GM21723 (cell line): ENCODE measurements around the gene ACVR2A.

Experiments
- ATAC-seq: cut with Tn5 transposase; IDR thresholded peaks from one replicate; pipeline ENCODE4 v1.9.1; 2021; ENCODE audit warnings: mild to moderate bottlenecking, moderate library complexity; ENCODE audit not compliant: unreplicated experiment

The ACVR2A gene

DNA sequence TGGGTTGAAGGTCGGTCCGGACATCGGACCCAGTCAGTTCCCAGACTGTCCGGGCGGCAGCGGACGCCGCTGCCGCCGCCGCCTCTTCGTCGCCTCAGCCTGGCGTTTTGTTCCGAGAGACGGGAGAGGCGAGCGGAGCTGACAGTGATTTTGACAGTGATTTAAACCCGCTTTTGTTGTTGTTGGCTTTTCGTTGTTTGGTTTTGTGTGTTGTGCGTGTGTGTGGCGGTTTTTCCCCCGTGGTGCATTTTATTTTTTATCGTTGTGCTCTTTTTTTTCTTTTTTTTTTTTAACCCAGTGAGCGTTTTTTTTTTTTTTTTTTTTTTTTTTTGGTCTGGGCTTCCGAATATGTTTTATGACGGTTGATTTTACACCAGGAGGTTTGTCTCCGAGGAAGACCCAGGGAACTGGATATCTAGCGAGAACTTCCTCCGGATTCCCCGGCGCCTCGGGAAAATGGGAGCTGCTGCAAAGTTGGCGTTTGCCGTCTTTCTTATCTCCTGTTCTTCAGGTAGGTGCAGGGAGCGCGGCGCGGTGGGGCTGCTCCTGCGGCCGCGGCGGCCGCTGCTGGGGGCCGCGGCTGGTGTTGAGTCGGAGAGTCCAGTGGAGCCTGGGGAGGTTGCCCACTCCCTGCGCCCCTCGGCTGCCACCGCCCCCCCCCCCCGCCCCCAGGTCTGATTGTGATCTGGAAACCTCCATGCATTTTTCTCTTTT is at the start of gene ACVR2A:
Gene ACVR2A (plus strand): TSS at position 333 of the 714 bp plus-strand sequence. CDS start 124 bp downstream, at position 457.
- peak; percentile 43 for ATAC-seq

DNA sequence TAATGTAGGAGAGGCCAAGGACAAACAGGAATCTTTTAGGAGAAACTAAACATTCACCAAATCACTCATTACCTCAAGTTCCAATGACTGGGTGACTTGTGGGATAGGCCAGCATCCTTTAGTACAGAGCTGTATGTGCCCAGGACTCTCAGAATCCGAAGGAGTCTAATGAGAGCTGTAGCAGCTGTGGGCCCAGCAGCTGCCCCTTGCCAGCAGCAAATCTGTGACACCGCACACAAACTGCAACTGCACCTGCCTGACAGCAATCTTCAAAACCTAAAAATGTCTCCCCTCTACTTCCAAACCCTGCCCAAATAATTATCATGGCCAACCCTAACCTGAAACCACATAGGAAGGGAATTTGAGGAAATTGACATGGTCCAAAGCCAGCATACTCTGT is 44.5 kb upstream of the ACVR2A start:
- ATAC-seq = no peak

DNA sequence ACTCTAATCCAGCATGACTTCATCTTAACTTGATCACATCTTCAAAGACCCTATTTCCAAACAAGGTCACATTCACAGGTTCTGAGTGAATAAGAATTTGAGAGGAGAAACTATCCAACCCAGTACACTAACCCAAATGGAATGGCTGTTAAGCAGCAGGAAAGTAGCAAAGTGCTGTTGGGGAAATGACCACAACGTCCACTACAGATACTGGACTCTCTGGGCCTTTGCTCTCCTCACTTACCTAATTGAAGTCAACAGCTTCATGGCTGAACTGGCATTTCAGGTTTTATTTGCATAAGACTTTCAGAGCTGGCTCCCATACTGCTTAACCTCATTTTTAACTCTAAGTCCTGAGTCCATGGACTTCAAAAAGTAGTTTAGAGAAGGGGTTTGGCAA is 38.0 kb upstream of the ACVR2A start:
- no peak for ATAC-seq

DNA sequence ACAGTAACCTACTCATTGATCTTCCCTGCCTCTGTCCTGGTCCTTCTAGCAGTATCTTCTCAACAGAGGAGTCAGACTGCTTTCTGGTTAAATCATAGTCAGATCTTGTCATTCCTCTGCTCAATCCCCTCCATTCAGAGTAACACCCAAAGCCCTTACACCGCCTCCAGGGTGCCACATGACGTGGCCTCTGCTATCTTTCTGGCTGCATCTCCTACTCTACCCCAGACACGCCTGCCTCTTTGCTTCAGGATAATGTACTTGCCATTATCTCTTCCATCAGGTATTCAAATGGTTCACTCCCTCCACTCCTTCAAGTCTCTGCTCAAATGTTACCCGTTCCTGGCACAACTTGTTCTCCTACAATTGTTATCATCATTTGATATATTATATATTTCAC is 36.3 kb upstream of the ACVR2A start:
- ATAC-seq = no peak

DNA sequence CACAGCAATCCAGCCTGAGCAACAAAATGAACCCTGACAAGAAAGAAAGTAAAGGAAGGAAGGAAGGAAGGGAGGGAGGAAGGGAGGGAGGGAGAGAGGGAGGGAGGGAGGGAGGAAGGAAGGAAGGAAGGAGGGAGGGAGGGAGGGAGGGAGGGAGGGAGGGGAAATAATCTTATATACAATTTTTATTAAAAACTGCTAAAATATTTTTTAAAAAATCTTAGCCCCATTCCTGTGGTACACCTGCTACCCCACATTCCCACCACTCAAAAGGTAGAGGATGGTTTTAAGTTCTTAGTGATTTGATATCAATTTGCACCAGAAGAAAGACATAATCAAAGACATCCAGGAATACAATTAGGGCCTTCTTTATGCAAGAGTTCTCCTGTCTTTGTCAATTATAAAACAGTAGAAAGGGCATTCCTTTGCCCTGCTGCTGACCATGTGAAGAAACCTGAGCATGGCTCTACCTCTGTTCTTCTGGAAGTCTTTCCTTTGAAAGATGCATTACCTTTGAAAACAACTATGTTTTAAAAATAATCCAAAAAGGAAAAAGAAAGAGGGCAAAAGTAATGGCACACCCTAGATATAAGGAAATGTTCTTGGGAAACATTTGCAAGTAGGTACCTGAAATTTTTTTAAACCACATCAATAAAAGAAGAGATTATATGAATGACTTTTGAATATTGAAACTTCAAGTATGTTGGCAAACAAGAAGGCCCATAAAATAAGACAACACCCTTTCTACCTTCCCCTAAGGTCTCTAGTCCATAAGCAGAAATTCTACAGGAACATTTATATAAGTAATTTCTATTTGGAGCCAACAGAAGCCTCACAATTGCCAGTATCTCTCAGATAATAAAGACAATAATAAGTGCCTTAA is 33.7 kb upstream of the ACVR2A start:
- no peak for ATAC-seq

DNA sequence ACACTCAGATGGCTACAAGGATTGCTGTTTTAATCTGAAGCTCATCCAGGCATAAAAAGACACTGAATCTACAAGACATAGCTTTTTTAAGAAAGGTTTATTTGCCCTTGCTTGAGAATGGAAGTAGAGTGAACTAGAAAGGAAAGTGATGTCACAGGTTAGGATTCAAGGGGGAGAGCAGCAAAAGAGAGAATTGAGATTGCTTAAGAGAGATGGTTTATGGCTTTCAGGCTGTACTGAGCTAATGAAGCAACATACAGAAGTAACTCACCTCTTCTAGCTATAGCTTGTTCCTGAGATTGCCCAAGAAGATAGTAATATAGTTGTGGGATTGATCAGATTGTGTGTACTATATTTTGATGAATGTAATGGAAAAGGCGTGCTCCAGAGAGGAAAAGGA is 26.1 kb upstream of the ACVR2A start:
- ATAC-seq = no peak

DNA sequence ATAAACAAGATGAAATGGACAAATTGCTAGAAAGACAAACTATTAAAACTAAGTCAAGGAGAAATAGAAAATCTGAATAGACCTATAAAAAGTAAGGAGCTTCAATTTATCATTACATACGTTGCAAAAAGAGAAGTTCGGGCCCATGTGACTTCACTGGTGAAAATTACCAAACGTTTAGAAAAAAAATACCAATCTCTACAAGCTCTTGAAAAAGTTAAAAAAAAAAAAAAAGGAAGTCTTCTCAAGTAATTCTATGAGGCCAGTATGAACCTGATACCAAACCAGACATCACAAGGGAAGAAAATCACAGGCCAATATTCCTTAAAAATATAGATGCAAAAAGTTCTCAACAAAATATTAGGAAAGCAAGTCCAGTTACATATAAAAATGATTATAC is 20.2 kb upstream of the ACVR2A start:
- no peak for ATAC-seq

DNA sequence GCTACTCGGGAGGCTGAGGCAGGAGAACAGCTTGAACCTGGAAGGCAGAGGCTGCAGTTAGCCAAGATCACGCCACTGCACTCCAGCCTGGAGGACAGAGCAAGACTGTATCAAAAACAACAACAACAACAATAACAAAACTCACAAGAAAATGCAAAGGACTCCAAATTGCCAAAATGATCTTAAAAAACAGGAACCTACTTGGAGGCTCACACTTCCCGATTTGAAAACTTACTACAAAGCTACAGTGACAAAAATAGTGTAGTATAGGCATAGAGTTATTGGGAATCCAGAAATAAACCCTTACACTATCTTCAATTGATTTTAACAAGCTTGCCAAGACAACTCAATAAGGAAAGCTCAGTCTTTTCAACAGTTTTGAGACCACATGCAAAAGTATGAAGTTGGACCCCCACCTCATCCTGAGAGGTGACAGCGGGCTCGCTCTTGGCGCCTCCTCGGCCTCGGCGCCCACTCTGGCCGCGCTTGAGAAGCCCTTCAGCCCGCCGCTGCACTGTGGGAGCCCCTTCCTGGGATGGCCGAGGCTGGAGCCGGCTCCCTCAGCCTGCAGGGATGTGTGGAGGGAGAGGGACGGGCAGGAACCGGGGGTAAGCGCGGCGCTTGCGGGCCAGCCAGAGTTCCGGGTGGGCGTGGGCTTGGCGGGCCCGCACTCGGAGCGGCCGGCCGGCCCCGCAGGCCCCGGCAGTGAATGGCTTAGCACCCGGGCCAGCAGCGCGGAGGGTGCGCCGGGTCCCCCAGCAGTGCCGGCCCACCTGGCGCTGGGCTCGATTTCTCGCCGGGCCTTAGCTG is 18.3 kb upstream of the ACVR2A start:
- ATAC-seq = no peak

DNA sequence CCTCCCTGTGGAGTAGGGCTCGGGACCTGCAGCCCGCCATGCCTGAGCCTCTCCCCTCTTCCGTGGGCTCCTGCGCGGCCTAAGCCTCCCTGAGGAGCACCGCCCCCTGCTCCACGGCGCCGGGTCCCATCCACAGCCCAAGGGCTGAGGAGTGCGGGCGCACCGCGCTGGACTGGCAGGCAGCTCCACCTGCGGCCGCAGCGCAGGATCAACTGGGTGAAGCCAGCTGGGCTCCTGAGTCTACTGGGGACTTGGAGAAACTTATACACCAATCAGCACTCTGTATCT is 17.8 kb upstream of the ACVR2A start:
- no peak for ATAC-seq

DNA sequence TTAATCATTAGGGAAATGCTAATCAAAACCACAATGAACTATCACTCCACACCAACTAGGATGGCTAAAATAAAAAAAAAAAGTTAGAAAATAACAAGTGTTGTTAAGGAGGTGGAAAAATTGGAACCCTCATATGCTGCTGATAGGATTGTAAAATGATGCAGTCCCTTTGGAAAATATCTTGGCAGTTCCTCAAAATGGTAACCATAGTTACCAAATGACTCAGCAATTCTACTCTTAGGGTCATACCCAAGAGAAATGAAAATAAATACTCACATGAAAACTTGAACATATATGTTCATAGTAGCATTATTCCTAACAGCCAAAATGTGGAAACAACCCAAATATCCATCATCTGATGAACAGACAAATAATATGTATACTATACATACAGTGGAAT is 15.7 kb upstream of the ACVR2A start:
- ATAC-seq = no peak

DNA sequence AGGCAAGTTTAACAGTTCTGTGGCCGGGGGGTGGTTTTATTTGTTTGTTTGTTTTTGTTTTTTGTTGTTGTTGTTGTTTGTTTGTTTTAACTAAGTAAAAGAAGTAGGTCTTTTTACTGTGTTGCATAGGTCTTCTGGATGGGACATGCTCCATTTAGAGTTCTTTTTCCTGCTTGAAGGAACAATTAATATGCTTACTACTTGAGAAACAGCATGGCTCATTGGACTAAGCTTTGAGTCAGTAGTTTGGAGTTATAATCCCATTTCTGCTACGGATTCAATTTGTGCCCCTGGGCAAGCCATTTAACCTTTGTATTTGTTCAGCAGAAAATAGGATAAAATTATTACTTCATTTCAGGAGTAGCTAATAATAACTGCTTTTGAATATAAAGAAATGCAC is 8.7 kb upstream of the ACVR2A start:
- ATAC-seq = no peak

DNA sequence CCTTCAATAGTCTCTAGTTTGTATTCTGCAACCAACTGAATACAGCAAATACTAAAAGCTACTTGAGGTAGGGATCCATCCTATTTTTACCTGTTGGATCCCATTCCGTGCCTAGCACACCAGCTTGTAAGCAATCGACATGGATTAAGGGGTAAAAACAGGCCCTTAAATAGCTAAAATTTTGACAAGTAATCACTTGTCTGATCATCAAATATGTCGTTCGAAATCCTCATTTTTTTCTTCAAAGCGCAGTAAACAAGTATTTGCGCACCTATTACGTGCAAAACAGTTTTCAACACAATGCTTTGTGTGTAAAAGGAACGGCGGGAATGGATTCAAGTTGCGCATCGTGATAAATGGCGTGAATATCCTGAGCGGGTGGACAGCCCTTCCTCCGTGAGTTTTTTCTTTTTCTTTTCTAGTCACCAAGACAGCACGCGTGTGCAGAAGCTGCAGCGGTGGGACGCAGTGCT is 1.4 kb upstream of the ACVR2A start:
- no peak for ATAC-seq

DNA sequence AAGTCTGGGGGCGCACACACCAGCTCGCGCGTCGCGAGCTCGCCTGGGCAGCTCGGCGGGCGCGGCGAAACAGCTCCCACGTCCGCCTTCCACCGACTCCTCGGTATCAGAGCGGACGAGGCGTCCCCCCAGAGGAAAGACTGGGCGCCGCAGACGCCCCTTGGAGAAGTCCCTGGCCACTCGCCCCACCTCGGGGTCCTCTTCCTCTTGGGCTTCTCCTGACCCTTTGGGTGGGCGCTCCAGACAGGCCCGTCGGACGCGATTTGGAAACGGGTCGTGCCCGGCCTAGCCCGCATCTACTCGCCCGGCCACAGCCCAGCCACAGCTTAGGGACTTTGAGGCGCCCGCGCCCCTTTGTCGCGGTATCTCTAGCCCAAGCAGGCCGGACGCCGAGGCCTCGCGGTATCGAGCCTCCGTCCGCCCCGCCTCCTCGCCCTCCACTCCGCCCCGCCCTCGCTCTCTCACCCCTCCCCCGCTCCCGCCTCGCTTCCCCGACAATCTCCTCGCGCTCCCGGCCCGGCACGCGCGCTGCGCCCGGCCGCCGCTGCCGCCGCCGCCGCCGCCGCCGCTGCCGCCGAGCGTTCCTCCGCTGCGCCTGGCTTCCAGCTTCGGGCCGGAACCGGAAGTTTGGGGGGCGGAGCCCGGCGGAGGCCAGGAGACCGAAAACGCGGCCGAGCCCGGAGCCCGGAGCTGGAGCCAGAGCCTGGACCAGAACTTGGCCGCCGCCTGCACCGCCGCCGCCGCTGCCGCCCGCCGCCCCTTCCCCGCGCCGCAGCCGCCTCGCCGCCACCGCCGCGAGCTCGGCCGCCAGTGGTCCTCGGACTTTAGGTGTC is 749 bp upstream of the ACVR2A start:
- peak; percentile 91 for ATAC-seq

DNA sequence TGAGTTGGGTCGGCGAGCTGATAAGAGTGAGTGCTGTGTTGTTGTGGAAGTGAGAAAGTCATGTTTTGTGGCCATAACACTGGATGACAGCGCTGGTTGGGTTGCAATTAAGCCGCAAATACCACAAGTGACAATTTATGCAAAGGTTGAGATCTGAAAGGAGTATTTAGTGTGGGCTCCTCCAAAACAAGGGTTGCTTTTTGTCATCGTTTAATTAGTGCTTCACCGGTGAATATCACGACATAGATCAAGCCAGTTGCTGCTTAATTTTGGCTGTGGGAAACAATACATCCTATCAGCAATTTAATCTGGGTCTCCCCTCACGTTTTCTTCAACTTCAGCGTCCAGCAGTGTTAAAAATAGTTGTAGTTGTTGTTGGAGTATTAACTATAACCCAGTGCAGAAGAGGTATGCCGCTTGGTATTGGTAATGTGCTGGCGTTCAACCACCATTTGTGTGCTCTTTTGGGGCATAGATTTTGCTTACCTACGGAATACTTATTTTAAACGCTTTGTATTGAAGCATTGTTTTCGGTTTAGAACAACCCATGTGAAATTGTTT is 662 bp downstream of the ACVR2A start:
- peak; percentile 39 for ATAC-seq

DNA sequence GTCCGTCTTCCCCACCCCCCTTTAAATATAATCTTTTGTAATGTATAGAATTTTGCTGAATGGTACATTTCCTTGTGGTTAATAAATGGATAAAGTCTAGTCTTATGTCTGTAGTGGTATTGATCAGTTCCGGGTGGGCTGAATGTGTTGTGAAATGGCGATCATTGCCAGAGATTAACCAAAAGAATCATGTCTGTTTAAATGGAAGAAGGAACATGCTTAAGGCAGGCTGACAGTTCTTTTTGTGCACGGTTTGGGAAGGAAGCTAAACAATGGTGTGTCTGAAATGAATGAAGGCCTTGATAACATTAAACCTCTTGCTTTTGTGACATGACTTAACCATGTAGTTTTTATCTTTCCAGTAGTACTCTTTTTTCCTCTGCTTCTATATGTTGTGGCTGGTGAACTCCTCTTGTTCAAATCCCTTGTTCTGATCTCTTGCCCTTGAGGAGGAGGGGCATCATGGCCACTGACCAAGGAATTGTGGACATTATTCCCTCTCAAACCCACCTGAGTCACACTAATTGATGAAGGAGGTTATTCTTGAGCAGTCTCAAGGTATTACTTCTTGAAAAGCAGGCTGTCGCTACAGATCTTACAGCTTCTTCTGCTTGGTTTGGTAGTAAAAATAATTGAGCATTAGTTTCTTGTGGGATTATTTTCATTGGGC is 1.7 kb downstream of the ACVR2A start:
- ATAC-seq = no peak

DNA sequence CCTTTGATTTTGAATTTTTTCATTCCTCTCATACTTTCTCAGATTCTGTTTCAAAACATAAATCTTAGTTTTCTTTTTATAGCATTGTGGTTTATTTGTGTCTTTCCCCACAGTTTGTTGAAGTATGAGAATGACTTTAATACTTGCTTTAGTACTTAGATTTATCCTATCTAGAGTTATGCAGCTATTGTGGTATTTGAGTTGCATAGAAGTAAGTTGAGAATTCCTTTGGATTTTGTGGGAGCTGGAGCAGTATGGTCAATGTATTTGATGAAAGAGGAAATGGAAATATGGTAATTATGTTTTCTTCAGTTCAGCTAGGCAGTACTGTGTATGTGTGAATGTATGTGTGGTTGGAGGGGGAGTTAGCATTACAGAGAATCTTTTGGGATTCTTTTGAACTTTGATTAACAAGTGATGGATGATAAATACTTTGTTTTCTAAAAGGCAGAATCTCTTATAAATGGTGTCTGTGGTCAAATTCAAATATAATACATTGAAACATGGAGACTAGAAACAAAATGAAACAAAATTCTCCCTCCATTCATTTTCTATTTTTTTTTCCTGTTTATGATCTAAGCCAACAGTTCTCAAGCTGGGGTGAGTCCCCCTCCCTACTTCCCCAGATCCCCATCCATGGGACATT is 3.0 kb downstream of the ACVR2A start:
- ATAC-seq = no peak

DNA sequence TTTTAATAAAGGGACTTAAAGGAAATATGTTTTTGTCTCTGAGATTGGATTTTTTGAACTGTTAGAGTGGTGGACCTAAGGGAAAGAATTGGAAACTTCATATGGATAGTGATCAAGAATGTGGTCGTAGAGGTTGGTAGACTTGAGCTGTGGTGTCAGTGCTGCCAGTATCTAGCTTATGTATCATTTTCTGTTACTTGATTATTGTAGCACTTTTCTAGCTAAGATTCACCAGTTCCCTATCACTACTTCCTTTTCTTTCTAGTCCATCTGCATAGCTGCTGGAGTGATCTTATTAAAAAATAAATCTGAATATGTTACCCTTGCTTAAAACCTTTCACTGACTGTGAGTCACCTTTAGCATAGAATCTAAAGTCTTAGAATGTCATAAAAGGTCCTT is 6.0 kb downstream of the ACVR2A start:
- ATAC-seq = no peak

DNA sequence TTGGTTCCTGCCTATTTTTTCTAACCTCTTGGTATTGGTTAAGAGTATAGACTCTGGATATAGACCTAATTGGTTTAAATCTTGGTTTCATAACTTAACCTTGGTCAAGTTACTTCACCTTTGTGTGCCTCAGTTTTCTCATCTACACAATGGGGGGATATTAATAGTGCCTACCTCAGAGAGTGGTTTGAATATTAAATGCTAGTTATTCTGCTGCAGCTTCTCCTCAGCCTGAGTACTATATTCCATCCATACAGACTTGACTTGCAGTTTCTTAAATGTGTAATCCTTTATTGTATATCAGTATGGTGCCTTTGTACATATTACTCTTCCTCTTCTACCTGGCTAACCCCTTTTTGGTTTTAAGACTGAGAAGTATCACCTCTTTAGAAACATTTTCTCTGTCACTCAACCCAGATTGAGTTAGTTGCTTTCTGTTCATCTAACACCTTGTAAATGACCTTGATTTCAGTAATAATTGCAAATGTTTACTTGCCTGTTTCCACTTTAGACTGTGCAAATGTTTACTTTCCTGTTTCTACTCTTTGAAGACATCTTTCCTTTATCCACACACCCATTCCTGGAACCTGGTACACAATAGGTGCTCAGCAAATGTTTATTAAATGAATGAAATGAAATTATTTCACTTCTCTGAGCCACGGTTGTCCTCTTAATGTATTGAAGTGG is 6.6 kb downstream of the ACVR2A start:
- no peak for ATAC-seq
